Astrocyte (in vitro differentiated cells and primary cell): Measurements from ENCODE around the gene GRIA1. TPM values are rescaled to one million over a fixed set of nuclear protein-coding genes. Genes with fewer than 3 reads are reported as not detected.

Experiments used
- DNase-seq: peaks from one replicate; pipeline ENCODE4 v3.0.0-alpha.2; 2010; ENCODE audit warnings: low read depth
- FAIRE-seq: peaks from 2 replicates; lab custom pipeline; 2011; peaks lifted over from hg19 to GRCh38; lab: Jason Lieb, UNC
- H2AFZ ChIP-seq: 2 replicates; pipeline ENCODE4 v1.6.0; 2012; ENCODE audit warnings: low read depth, low read length, inconsistent platforms
- H3K27ac ChIP-seq: 2 replicates; pipeline ENCODE4 v1.5.1; 2011; ENCODE audit warnings: low read depth, low read length, inconsistent platforms
- H3K27me3 ChIP-seq: 2 replicates; pipeline ENCODE4 v1.6.0; 2011; ENCODE audit warnings: low read length, inconsistent platforms; ENCODE audit not compliant: insufficient read depth
- H3K36me3 ChIP-seq: 2 replicates; pipeline ENCODE4 v1.5.1; 2011; ENCODE audit warnings: low read length, inconsistent platforms; ENCODE audit not compliant: insufficient read depth
- H3K4me1 ChIP-seq: 2 replicates; pipeline ENCODE4 v1.5.1; 2011; ENCODE audit warnings: low read length, inconsistent platforms; ENCODE audit not compliant: insufficient read depth
- H3K4me2 ChIP-seq: 2 replicates; pipeline ENCODE4 v1.6.0; 2012; ENCODE audit warnings: low read length, inconsistent platforms
- H3K4me3 ChIP-seq: 2 replicates; pipeline ENCODE4 v1.5.1; 2011; ENCODE audit warnings: low read depth, mild to moderate bottlenecking, low read length, inconsistent platforms; ENCODE audit not compliant: insufficient read depth
- H3K79me2 ChIP-seq: 2 replicates; pipeline ENCODE4 v1.6.0; 2012; ENCODE audit warnings: mild to moderate bottlenecking, low read length, inconsistent platforms; ENCODE audit not compliant: insufficient read depth
- H3K9ac ChIP-seq: 2 replicates; pipeline ENCODE4 v1.6.0; 2012; ENCODE audit warnings: mild to moderate bottlenecking, low read length, inconsistent platforms
- H3K9me3 ChIP-seq: 2 replicates; pipeline ENCODE4 v1.5.1; 2012; ENCODE audit warnings: low read depth, mild to moderate bottlenecking, low read length, inconsistent platforms; ENCODE audit not compliant: insufficient read depth
- H4K20me1 ChIP-seq: 2 replicates; pipeline ENCODE4 v1.6.0; 2012; ENCODE audit warnings: low read length, inconsistent platforms; ENCODE audit not compliant: insufficient read depth
- H3K27ac Mint-ChIP-seq: one replicate; pipeline ENCODE4 v1.8.0; 2021; ENCODE audit warnings: mild to moderate bottlenecking, mixed read lengths; ENCODE audit not compliant: unreplicated experiment
- H3K27me3 Mint-ChIP-seq: one replicate; pipeline ENCODE4 v1.8.0; 2021; ENCODE audit warnings: low read depth, mixed read lengths; ENCODE audit not compliant: unreplicated experiment
- H3K36me3 Mint-ChIP-seq: one replicate; pipeline ENCODE4 v1.8.0; 2021; ENCODE audit warnings: low read depth, mixed read lengths; ENCODE audit not compliant: unreplicated experiment
- H3K4me1 Mint-ChIP-seq: one replicate; pipeline ENCODE4 v1.8.0; 2021; ENCODE audit warnings: low read depth, mixed read lengths; ENCODE audit not compliant: unreplicated experiment
- H3K4me3 Mint-ChIP-seq: one replicate; pipeline ENCODE4 v1.8.0; 2021; ENCODE audit warnings: mild to moderate bottlenecking, moderate library complexity, mixed read lengths; ENCODE audit not compliant: unreplicated experiment
- H3K9me3 Mint-ChIP-seq: one replicate; pipeline ENCODE4 v1.8.0; 2021; ENCODE audit warnings: mild to moderate bottlenecking, mixed read lengths; ENCODE audit not compliant: unreplicated experiment
- CTCF ChIP-seq: IDR thresholded peaks from 2 replicates; pipeline ENCODE4 v1.5.1; 2011; ENCODE audit warnings: low read depth, mild to moderate bottlenecking, inconsistent platforms, low read length, moderate library complexity; ENCODE audit not compliant: insufficient read depth
- EZH2 ChIP-seq: IDR thresholded peaks from 2 replicates; pipeline ENCODE4 v1.6.1; 2012; ENCODE audit warnings: mild to moderate bottlenecking, low read length, inconsistent platforms; ENCODE audit not compliant: insufficient read depth
- total RNA-seq: library from RNA; stranded (reverse); gene quantifications from 2 replicates; pipeline ENCODE4 v1.2.1, GENCODE V29; 2021

GRIA1 gene
- total RNA-seq, 1 donor from 2014 or later: 5.4 TPM

DNA sequence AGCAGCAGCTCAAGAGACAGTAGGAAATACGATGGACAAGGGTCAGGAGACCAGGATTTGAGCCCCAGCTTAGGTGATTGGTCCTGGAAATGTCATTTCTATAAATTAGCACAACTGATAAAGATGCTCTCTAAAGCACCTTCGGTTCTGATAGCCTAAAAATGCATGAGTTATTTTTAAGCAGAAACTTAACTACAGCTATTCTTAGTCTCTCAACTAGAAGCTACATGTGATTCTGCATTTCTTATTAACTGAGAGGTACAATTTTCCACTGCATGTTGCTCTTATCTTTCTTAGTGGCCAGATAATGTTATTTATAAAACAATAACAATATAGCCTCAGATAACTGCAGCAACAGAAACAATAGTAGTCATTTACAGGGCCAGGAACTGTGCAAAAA is 136.4 kb downstream of the GRIA1 start:
- DNase-seq (no peak), FAIRE-seq (no peak)
- H3K27ac ChIP-seq: no peak overlapping the region
- H3K9me3 Mint-ChIP-seq: no peaks in the 10 kb centered on the region
- no peaks in the 10 kb centered on the region for H3K27me3 Mint-ChIP-seq
- H3K4me1 ChIP-seq: peaks cover 40% of the 10 kb centered on the region
- no peaks in the 10 kb centered on the region for H3K36me3 Mint-ChIP-seq
- H3K4me1 Mint-ChIP-seq: peaks cover 8% of the 10 kb centered on the region
- TF ChIP-seq CTCF (no peak), EZH2 (no peak)
- H3K27me3 ChIP-seq: no peaks in the 10 kb centered on the region
- no peaks in the 10 kb centered on the region for H3K79me2 ChIP-seq
- no peak overlapping the region for H3K4me2 ChIP-seq
- H3K9me3 ChIP-seq: no peaks in the 10 kb centered on the region
- no peak overlapping the region for H3K9ac ChIP-seq
- H3K36me3 ChIP-seq: no peaks in the 10 kb centered on the region
- no peak overlapping the region for H3K27ac Mint-ChIP-seq
- H3K4me3 Mint-ChIP-seq: no peak overlapping the region
- no peak overlapping the region for H2AFZ ChIP-seq
- no peaks in the 10 kb centered on the region for H4K20me1 ChIP-seq
- H3K4me3 ChIP-seq: no peak overlapping the region

GRCh38 chr5:153629027-153629895 is 138.8 kb downstream of the GRIA1 start:
- H3K36me3 ChIP-seq: no peaks in the 10 kb centered on the region
- peak overlapping the region; percentile 7 for H3K9ac ChIP-seq
- no peak overlapping the region for H3K4me3 ChIP-seq
- no peaks in the 10 kb centered on the region for H3K36me3 Mint-ChIP-seq
- peak; percentile 97 for FAIRE-seq
- H4K20me1 ChIP-seq: no peaks in the 10 kb centered on the region
- peaks cover 14% of the 10 kb centered on the region for H3K4me1 Mint-ChIP-seq
- H3K4me2 ChIP-seq: peak overlapping the region; percentile 35
- peaks cover 30% of the 10 kb centered on the region for H3K4me1 ChIP-seq
- DNase-seq: peak; percentile 96
- H2AFZ ChIP-seq: peak overlapping the region; percentile 11
- no peaks in the 10 kb centered on the region for H3K27me3 Mint-ChIP-seq
- TF ChIP-seq CTCF (peak; percentile 44), EZH2 (no peak)
- H3K9me3 ChIP-seq: no peaks in the 10 kb centered on the region
- peak overlapping the region; percentile 59 for H3K27ac ChIP-seq
- H3K4me3 Mint-ChIP-seq: no peak overlapping the region
- no peaks in the 10 kb centered on the region for H3K79me2 ChIP-seq
- H3K9me3 Mint-ChIP-seq: no peaks in the 10 kb centered on the region
- no peaks in the 10 kb centered on the region for H3K27me3 ChIP-seq
- H3K27ac Mint-ChIP-seq: no peak overlapping the region

DNA sequence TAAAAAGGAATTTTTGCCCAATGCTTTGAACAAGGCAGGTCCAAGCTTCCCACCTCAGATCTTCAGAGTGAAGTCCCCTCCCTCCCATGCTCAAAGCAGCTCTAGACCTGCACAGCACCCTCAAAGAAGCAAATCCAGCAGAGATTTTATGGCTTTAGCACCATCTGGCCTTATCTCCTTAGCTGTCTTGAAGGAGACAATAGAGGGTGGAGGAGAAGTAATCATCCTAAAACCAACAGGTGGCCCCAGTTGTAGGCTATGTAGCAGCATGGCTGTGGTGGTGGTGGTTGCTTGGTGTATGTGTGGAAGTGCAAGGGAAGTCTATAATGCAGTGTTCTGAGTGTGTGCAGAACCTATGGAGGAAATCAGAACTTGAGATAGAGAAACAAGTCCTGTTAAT is 140.1 kb downstream of the GRIA1 start:
- no peak overlapping the region for H3K4me3 Mint-ChIP-seq
- H3K27me3 Mint-ChIP-seq: no peaks in the 10 kb centered on the region
- Histone ChIP-seq H2AFZ (no peak overlapping the region), H3K4me1 (peaks cover 22% of the 10 kb centered on the region), H3K4me2 (no peak overlapping the region), H3K36me3 (no peaks in the 10 kb centered on the region), H4K20me1 (no peaks in the 10 kb centered on the region), H3K9ac (no peak overlapping the region), H3K79me2 (no peaks in the 10 kb centered on the region), H3K9me3 (no peaks in the 10 kb centered on the region), H3K27me3 (no peaks in the 10 kb centered on the region), H3K27ac (no peak overlapping the region), H3K4me3 (no peak overlapping the region)
- no peaks in the 10 kb centered on the region for H3K9me3 Mint-ChIP-seq
- no peak for DNase-seq
- no peak for FAIRE-seq
- peak overlapping the region; percentile 15 for H3K27ac Mint-ChIP-seq
- TF ChIP-seq CTCF (no peak), EZH2 (no peak)
- peaks cover 14% of the 10 kb centered on the region for H3K4me1 Mint-ChIP-seq
- no peaks in the 10 kb centered on the region for H3K36me3 Mint-ChIP-seq
